ENCODE measurements around the gene SLC30A9. TPM values are rescaled to one million over a fixed set of nuclear protein-coding genes. Genes with fewer than 3 reads are reported as not detected.

SLC30A9 gene
- 75.4 TPM for total RNA-seq
- long read RNA-seq, full-length matches to known transcripts: 143 of 182 reads
- long read RNA-seq, partial matches to known transcripts: 17 of 182 reads
- long read RNA-seq, other reads (novel, unspliced or antisense): 22 of 182 reads

GRCh38 chr4:41990365-41991111 is at the start of gene SLC30A9:
TSS of gene SLC30A9 (plus strand) at chr4:41990530. CDS start at chr4:41990652, 122 bp downstream.
- peak; percentile 94 for DNase-seq
- intact Hi-C loops (cut with micrococcal nuclease): no loop called here

GRCh38 chr4:41940834-41941233 is 49.5 kb upstream of the SLC30A9 start:
- DNase-seq (no peak), ATAC-seq (no peak)
- intact Hi-C loops (cut with micrococcal nuclease): no loop called here

More at GRCh38 chr4:41990365-41991111, at the start of gene SLC30A9:
- ATAC-seq: peak; percentile 99

- intact Hi-C loops (cut with micrococcal nuclease): no loop called here
- no peak for ATAC-seq
These were observed 46.8 kb upstream of the SLC30A9 start for GRCh38 chr4:41943506-41943905.

GRCh38 chr4:41944089-41944488 is 46.2 kb upstream of the SLC30A9 start:
- ATAC-seq: no peak
- DNase-seq: no peak
- intact Hi-C loops (cut with micrococcal nuclease): no loop called here

More at GRCh38 chr4:41943506-41943905, 46.8 kb upstream of the SLC30A9 start:
- no peak for DNase-seq

GRCh38 chr4:41949531-41949930 is 40.8 kb upstream of the SLC30A9 start:
- intact Hi-C loops (cut with micrococcal nuclease): no loop called here
- no peak for DNase-seq
- ATAC-seq: no peak

- intact Hi-C loops (cut with micrococcal nuclease): no loop called here
- ATAC-seq (no peak), DNase-seq (no peak)
These were observed 32.7 kb upstream of the SLC30A9 start for GRCh38 chr4:41957634-41958033.

GRCh38 chr4:41963105-41963504 is 27.2 kb upstream of the SLC30A9 start:
- intact Hi-C loops (cut with micrococcal nuclease): no loop called here
- ATAC-seq: no peak

GRCh38 chr4:41964401-41964800 is 25.9 kb upstream of the SLC30A9 start:
- DNase-seq: no peak
- intact Hi-C loops (cut with micrococcal nuclease): no loop called here

More at GRCh38 chr4:41963105-41963504, 27.2 kb upstream of the SLC30A9 start:
- no peak for DNase-seq

GRCh38 chr4:41967392-41967791 is 22.9 kb upstream of the SLC30A9 start:
- ATAC-seq (no peak), DNase-seq (no peak)
- intact Hi-C loops (cut with micrococcal nuclease): no loop called here

More at GRCh38 chr4:41964401-41964800, 25.9 kb upstream of the SLC30A9 start:
- ATAC-seq: no peak

GRCh38 chr4:41969671-41970070 is 20.7 kb upstream of the SLC30A9 start:
- intact Hi-C loops (cut with micrococcal nuclease): no loop called here
- DNase-seq (no peak), ATAC-seq (no peak)

GRCh38 chr4:41975341-41975740 is 15.0 kb upstream of the SLC30A9 start:
- DNase-seq (no peak), ATAC-seq (no peak)
- intact Hi-C loops (cut with micrococcal nuclease): no loop called here

GRCh38 chr4:41976775-41977516 is 13.4 kb upstream of the SLC30A9 start:
- DNase-seq (no peak), ATAC-seq (no peak)
- intact Hi-C loops (cut with micrococcal nuclease): no loop called here

- intact Hi-C loops (cut with micrococcal nuclease): no loop called here
- no peak for DNase-seq
- no peak for ATAC-seq
These were observed 12.6 kb upstream of the SLC30A9 start for GRCh38 chr4:41977709-41978108.

GRCh38 chr4:41981456-41981855 is 8.9 kb upstream of the SLC30A9 start, which contains the start of gene DCAF4L1:
TSS of gene DCAF4L1 (plus strand) at chr4:41981756. CDS start at chr4:41981793, 37 bp downstream.
- ATAC-seq (no peak), DNase-seq (no peak)
- intact Hi-C loops (cut with micrococcal nuclease): no loop called here

GRCh38 chr4:41982716-41983115 is 7.6 kb upstream of the SLC30A9 start:
- intact Hi-C loops (cut with micrococcal nuclease): no loop called here
- ATAC-seq (no peak), DNase-seq (no peak)

GRCh38 chr4:41985151-41985550 is 5.2 kb upstream of the SLC30A9 start:
- DNase-seq: no peak
- no peak for ATAC-seq
- intact Hi-C loops (cut with micrococcal nuclease): no loop called here

GRCh38 chr4:41989994-41990364 is 351 bp upstream of the SLC30A9 start:
- DNase-seq: no peak
- intact Hi-C loops (cut with micrococcal nuclease): no loop called here
- peak; percentile 39 for ATAC-seq

GRCh38 chr4:41991916-41992767 is 1.8 kb downstream of the SLC30A9 start:
- intact Hi-C loops (cut with micrococcal nuclease): no loop called here
- DNase-seq: no peak
- ATAC-seq: no peak
